ENCODE results near the gene LRRC8A. TPM values are rescaled to one million over a fixed set of nuclear protein-coding genes. Genes with fewer than 3 reads are reported as not detected.
A peak's percentile ranks its signal among the peaks of the same experiment; 100 is the strongest.

LRRC8A gene
- total and polyA plus RNA-seq, 2 of the 13 experiments (the other 11 are each of a cell fraction or from before 2014, with no cell fraction given) = 16.1 to 40.6 TPM

- TF ChIP-seq ZBTB34 (CRISPR knock-in tag; IDR thresholded peaks at IDR 0.05) (0 out of 2 replicates have a peak, but pooled peaks have one; percentile 20), NR2F2 (IDR thresholded peaks at IDR 0.05; ENCODE audit: borderline replicate concordance, low read depth) (peak; percentile 94), SP5 (CRISPR knock-in tag; IDR thresholded peaks at IDR 0.05; ENCODE audit: borderline replicate concordance, low read depth) (peak; percentile 80; the same call in 1 of the 2 replicates), RELA (CRISPR knock-in tag; IDR thresholded peaks at IDR 0.05) (no peak), ARNT (IDR thresholded peaks at IDR 0.05) (no peak), ZNF121 (CRISPR knock-in tag; IDR thresholded peaks at IDR 0.05) (0 out of 2 replicates have a peak, but pooled peaks have one; percentile 20), PHB2 (IDR thresholded peaks at IDR 0.05; ENCODE audit: partially characterized antibody) (no peak), ATF2 (CRISPR knock-in tag; IDR thresholded peaks at IDR 0.05) (no peak), ZSCAN31 (CRISPR knock-in tag; IDR thresholded peaks at IDR 0.05; ENCODE audit: low read depth) (peak; percentile 24; the same call in 1 of the 2 replicates), ZBTB20 (CRISPR knock-in tag; IDR thresholded peaks at IDR 0.05; ENCODE audit: borderline replicate concordance, low read depth) (peak; percentile 98; the same call in 1 of the 2 replicates), HOMEZ (CRISPR knock-in tag; IDR thresholded peaks at IDR 0.05; ENCODE audit: low read depth) (peak; percentile 47; the same call in 1 of the 2 replicates), ZSCAN20 (CRISPR knock-in tag; IDR thresholded peaks at IDR 0.05; ENCODE audit: borderline replicate concordance) (no peak), ASH2L (IDR thresholded peaks at IDR 0.05; ENCODE audit: insufficient read length, low read depth, low read length) (peak; percentile 61), ZNF224 (CRISPR knock-in tag; IDR thresholded peaks at IDR 0.05) (peak; percentile 68; the same call in 1 of the 2 replicates), KDM5B (CRISPR knock-in tag; IDR thresholded peaks at IDR 0.05; ENCODE audit: borderline replicate concordance) (no peak), RFX1 (IDR thresholded peaks at IDR 0.05) (no peak), BRCA1 (CRISPR knock-in tag; IDR thresholded peaks at IDR 0.05) (no peak)
- TF ChIP-seq, protein P1, sequence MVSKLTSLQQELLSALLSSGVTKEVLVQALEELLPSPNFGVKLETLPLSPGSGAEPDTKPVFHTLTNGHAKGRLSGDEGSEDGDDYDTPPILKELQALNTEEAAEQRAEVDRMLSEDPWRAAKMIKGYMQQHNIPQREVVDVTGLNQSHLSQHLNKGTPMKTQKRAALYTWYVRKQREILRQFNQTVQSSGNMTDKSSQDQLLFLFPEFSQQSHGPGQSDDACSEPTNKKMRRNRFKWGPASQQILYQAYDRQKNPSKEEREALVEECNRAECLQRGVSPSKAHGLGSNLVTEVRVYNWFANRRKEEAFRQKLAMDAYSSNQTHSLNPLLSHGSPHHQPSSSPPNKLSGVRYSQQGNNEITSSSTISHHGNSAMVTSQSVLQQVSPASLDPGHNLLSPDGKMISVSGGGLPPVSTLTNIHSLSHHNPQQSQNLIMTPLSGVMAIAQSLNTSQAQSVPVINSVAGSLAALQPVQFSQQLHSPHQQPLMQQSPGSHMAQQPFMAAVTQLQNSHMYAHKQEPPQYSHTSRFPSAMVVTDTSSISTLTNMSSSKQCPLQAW (CRISPR knock-in tag; IDR thresholded peaks at IDR 0.05) = peak; percentile 43; the same call in 1 of the 2 replicates
- TF ChIP-seq, protein P2, sequence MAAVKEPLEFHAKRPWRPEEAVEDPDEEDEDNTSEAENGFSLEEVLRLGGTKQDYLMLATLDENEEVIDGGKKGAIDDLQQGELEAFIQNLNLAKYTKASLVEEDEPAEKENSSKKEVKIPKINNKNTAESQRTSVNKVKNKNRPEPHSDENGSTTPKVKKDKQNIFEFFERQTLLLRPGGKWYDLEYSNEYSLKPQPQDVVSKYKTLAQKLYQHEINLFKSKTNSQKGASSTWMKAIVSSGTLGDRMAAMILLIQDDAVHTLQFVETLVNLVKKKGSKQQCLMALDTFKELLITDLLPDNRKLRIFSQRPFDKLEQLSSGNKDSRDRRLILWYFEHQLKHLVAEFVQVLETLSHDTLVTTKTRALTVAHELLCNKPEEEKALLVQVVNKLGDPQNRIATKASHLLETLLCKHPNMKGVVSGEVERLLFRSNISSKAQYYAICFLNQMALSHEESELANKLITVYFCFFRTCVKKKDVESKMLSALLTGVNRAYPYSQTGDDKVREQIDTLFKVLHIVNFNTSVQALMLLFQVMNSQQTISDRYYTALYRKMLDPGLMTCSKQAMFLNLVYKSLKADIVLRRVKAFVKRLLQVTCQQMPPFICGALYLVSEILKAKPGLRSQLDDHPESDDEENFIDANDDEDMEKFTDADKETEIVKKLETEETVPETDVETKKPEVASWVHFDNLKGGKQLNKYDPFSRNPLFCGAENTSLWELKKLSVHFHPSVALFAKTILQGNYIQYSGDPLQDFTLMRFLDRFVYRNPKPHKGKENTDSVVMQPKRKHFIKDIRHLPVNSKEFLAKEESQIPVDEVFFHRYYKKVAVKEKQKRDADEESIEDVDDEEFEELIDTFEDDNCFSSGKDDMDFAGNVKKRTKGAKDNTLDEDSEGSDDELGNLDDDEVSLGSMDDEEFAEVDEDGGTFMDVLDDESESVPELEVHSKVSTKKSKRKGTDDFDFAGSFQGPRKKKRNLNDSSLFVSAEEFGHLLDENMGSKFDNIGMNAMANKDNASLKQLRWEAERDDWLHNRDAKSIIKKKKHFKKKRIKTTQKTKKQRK (IDR thresholded peaks at IDR 0.05; ENCODE audit: low read length) = no peak
- TF ChIP-seq, protein P3, sequence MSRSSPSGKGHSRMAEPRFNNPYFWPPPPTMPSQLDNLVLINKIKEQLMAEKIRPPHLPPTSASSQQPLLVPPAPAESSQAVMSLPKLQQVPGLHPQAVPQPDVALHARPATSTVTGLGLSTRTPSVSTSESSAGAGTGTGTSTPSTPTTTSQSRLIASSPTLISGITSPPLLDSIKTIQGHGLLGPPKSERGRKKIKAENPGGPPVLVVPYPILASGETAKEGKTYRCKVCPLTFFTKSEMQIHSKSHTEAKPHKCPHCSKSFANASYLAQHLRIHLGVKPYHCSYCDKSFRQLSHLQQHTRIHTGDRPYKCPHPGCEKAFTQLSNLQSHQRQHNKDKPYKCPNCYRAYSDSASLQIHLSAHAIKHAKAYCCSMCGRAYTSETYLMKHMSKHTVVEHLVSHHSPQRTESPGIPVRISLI (CRISPR knock-in tag; IDR thresholded peaks at IDR 0.05; ENCODE audit: borderline replicate concordance) = no peak
Observed at GRCh38 chr9:128838338-128838737, 43.6 kb upstream of the LRRC8A start (continued).
